ENCODE results near the gene KCNG2.

GRCh38 chr18:79876497-79876896, 78.8 kb downstream of the KCNG2 start:
- no peak for TF ChIP-seq CTCF (IDR thresholded peaks at IDR 0.05; ENCODE audit: poor library complexity)
- TF ChIP-seq EZH2 (IDR thresholded peaks at IDR 0.05; ENCODE audit: borderline replicate concordance): no peak
- TF ChIP-seq EZH2phosphoT487 (IDR thresholded peaks at IDR 0.05; ENCODE audit: low read depth, severe bottlenecking, unreplicated experiment): no peak
